SK-N-SH (cell line): Measurements from ENCODE around the gene TAC3. TPM values are rescaled to one million over a fixed set of nuclear protein-coding genes. Genes with fewer than 3 reads are reported as not detected.

Source experiments
- CTCF ChIA-PET: fragments of 300-600, 350-600 bp; formaldehyde crosslinking; extraction: SDS; loops from one replicate; lab custom pipeline; 2021; lab: Yijun Ruan, JAX
- POLR2A ChIA-PET: fragments of 350-600 bp; sonication (Branson Sonifier 250); formaldehyde crosslinking; extraction: SDS; loops from one replicate; lab custom pipeline; 2020; ENCODE audit warnings: antibody characterized with exemption, inconsistent platforms; lab: Yijun Ruan, JAX
- DNase-seq: peaks from one replicate; pipeline ENCODE4 v3.0.0; 2012
- H2AFZ ChIP-seq: fragments of 200-600 bp; sonication (generic); 2 replicates; pipeline ENCODE4 v1.8.1; 2016; ENCODE audit warnings: antibody characterized with exemption, mild to moderate bottlenecking, low read depth
- H3F3A ChIP-seq: fragments of 200-600 bp; sonication (generic); replicated peaks from 2 replicates; pipeline ENCODE3; 2016; ENCODE audit warnings: antibody characterized with exemption, mild to moderate bottlenecking; ENCODE audit not compliant: insufficient read depth
- H3K27ac ChIP-seq, 2 experiments: fragments of 200-500 bp in 1 of 2; fragments of 200-600 bp in 1 of 2; sonication (Bioruptor generic) in 1 of 2; sonication (generic), shearing (Covaris generic) in 1 of 2; 2 replicates each; pipeline versions ENCODE4 v1.5.1 to v1.6.1; 2014 to 2016; ENCODE audit warnings: low read depth in 2 of 2, inconsistent platforms in 1 of 2, low read length in 1 of 2, mild to moderate bottlenecking in 1 of 2, mixed read lengths in 1 of 2
- H3K27me3 ChIP-seq: fragments of 200-600 bp; sonication (generic), shearing (Covaris generic); 2 replicates; pipeline ENCODE4 v1.6.1; 2016; ENCODE audit warnings: mixed run types; ENCODE audit not compliant: insufficient read depth
- H3K36me3 ChIP-seq, 2 experiments: fragments of 200-500 bp in 1 of 2; fragments of 200-600 bp in 1 of 2; sonication (Bioruptor generic) in 1 of 2; sonication (generic) in 1 of 2; replicated peaks in 1 of 2; 2 replicates each; pipeline versions ENCODE3 to v1.5.1; 2014 to 2016; ENCODE audit warnings: low read length in 1 of 2, mild to moderate bottlenecking in 1 of 2; ENCODE audit not compliant: insufficient read depth in 2 of 2, control insufficient read depth in 1 of 2
- H3K4me1 ChIP-seq, 2 experiments: fragments of 200-500 bp in 1 of 2; fragments of 200-600 bp in 1 of 2; sonication (Bioruptor generic) in 1 of 2; sonication (generic), shearing (Covaris generic) in 1 of 2; 2 replicates each; pipeline versions ENCODE4 v1.5.1 to v1.6.1; 2014 to 2016; ENCODE audit warnings: low read depth in 1 of 2, low read length in 1 of 2, mixed run types in 1 of 2; ENCODE audit not compliant: insufficient read depth in 2 of 2, control insufficient read depth in 1 of 2
- H3K4me2 ChIP-seq: fragments of 200-600 bp; sonication (generic), shearing (Covaris generic); 2 replicates; pipeline ENCODE4 v1.6.1; 2017; ENCODE audit warnings: mixed run types
- H3K4me3 ChIP-seq, 2 experiments: fragments of 200-500 bp in 1 of 2; fragments of 200-600 bp in 1 of 2; sonication (Bioruptor generic) in 1 of 2; sonication (generic), shearing (Covaris generic) in 1 of 2; 2 replicates each; pipeline versions ENCODE4 v1.5.1 to v1.8.1; 2014 to 2016; ENCODE audit warnings: low read depth in 2 of 2, inconsistent platforms in 1 of 2, low read length in 1 of 2, mild to moderate bottlenecking in 1 of 2, mixed read lengths in 1 of 2, moderate library complexity in 1 of 2
- H3K79me2 ChIP-seq: fragments of 200-600 bp; sonication (generic); 2 replicates; pipeline ENCODE4 v1.8.1; 2017; ENCODE audit warnings: mild to moderate bottlenecking; ENCODE audit not compliant: insufficient read depth
- H3K9ac ChIP-seq: fragments of 200-600 bp; sonication (generic); 2 replicates; pipeline ENCODE4 v1.6.1; 2017; ENCODE audit warnings: mixed run types
- H3K9me2 ChIP-seq: fragments of 200-600 bp; sonication (generic); 2 replicates; pipeline ENCODE4 v1.6.1; 2017; ENCODE audit warnings: mixed run types
- H3K9me3 ChIP-seq: fragments of 200-600 bp; sonication (generic); 2 replicates; pipeline ENCODE4 v1.6.1; 2017; ENCODE audit warnings: mixed run types, mild to moderate bottlenecking, moderate library complexity
- H4K20me1 ChIP-seq: fragments of 200-600 bp; sonication (generic); 2 replicates; pipeline ENCODE4 v1.6.1; 2017; ENCODE audit warnings: mild to moderate bottlenecking, mixed run types; ENCODE audit not compliant: insufficient read depth
- CHD2 ChIP-seq: fragments of 150-350 bp; IDR thresholded peaks from 2 replicates; pipeline ENCODE4 v1.6.1; 2018; ENCODE audit warnings: low read length; ENCODE audit not compliant: partially characterized antibody
- FOSL2 ChIP-seq: IDR thresholded peaks from 2 replicates; pipeline ENCODE4 v1.4.0; 2012; ENCODE audit warnings: low read depth, mild to moderate bottlenecking, moderate library complexity, borderline replicate concordance
- GATA2 ChIP-seq: sonication (generic); formaldehyde crosslinking; IDR thresholded peaks from 2 replicates; pipeline ENCODE4 v1.5.0; 2020; ENCODE audit warnings: mild to moderate bottlenecking, missing genetic modification reagents
- MEF2A ChIP-seq: IDR thresholded peaks from 2 replicates; pipeline ENCODE4 v1.4.0; 2012; ENCODE audit warnings: low read depth, borderline replicate concordance
- POLR2AphosphoS5 ChIP-seq: IDR thresholded peaks from 2 replicates; pipeline ENCODE4 v1.6.1; 2012; ENCODE audit warnings: low read depth, low read length
- RAD21 ChIP-seq: IDR thresholded peaks from 2 replicates; pipeline ENCODE4 v1.6.1; 2012; ENCODE audit warnings: mild to moderate bottlenecking, low read length
- RFX5 ChIP-seq: IDR thresholded peaks from 2 replicates; pipeline ENCODE4 v1.6.1; 2012; ENCODE audit warnings: mild to moderate bottlenecking, improper control_type of control experiment, low read length
- SMC3 ChIP-seq: IDR thresholded peaks from 2 replicates; pipeline ENCODE4 v1.6.1; 2012; ENCODE audit warnings: low read depth, low read length, improper control_type of control experiment
- TCF12 ChIP-seq: IDR thresholded peaks from 2 replicates; pipeline ENCODE4 v1.4.0; 2012
- WGBS: methylation state at CpG from one replicate; pipeline ENCODE4 v1.1.6; 2017; ENCODE audit warnings: low lambda C conversion rate; 5-methylcytosine and 5-hydroxymethylcytosine counted together
- polyA plus RNA-seq, 3 experiments: library from polyadenylated mRNA; depleted of rRNA; stranded (reverse); fragments of >200 nt; gene quantifications; 2 replicates each; pipeline ENCODE4 v1.2.3, GENCODE V29; 2012
- TF ChIP-seq, protein P1 (sequence below): IDR thresholded peaks from 2 replicates; pipeline ENCODE4 v1.4.0; 2012; ENCODE audit warnings: low read depth, borderline replicate concordance

Gene TAC3
- polyA plus RNA-seq, 1 of the 3 experiments (the other 2 are of a cell fraction): not detected

DNA sequence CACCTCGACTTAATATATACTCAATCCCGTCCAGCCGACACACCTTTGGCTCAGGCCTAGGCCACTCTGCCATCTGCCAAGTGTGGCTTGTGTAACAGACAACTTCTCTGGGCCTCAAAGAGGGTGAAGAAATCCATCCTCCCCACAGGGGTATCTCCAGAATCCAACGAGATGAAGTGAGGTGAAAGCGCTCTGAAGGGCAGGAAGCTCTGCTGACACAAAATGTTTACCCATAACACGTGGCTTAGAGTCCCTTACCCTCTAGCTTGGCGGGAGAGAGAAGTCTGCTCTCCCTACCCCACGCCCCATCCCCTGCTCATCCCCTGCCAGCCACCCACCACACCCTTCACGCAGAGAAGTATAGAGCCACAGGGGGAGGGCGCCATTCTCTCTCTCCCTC, 23.0 kb downstream of the TAC3 start:
- Histone ChIP-seq H2AFZ (no peak overlapping the region), H3F3A (no peaks in the 10 kb centered on the region), H3K36me3 (peaks cover 0 to 8% of the 10 kb centered on the region in 2 experiments), H3K27me3 (no peaks in the 10 kb centered on the region), H3K9ac (no peak overlapping the region), H3K4me1 (no peaks in the 10 kb centered on the region; a peak in 1 of 4 replicates), H3K9me2 (no peaks in the 10 kb centered on the region), H3K4me3 (no peak overlapping the region), H3K9me3 (no peaks in the 10 kb centered on the region)
- CTCF ChIA-PET: interaction anchor here (1.0 to 1.8 kb wide), 4 partner anchors 13 to 240 kb away, joined by 3 to 5 read pairs (median 4); partner anchors contain the start of gene ZBTB39
- no peak for DNase-seq
- WGBS: 84% methylated on average over 10 of the region's 10 CpGs
- POLR2A ChIA-PET: no interaction called here
- TF ChIP-seq, protein P1, sequence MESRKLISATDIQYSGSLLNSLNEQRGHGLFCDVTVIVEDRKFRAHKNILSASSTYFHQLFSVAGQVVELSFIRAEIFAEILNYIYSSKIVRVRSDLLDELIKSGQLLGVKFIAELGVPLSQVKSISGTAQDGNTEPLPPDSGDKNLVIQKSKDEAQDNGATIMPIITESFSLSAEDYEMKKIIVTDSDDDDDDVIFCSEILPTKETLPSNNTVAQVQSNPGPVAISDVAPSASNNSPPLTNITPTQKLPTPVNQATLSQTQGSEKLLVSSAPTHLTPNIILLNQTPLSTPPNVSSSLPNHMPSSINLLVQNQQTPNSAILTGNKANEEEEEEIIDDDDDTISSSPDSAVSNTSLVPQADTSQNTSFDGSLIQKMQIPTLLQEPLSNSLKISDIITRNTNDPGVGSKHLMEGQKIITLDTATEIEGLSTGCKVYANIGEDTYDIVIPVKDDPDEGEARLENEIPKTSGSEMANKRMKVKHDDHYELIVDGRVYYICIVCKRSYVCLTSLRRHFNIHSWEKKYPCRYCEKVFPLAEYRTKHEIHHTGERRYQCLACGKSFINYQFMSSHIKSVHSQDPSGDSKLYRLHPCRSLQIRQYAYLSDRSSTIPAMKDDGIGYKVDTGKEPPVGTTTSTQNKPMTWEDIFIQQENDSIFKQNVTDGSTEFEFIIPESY: no peak
- no peak for TF ChIP-seq POLR2AphosphoS5
- no peak for TF ChIP-seq GATA2 (CRISPR knock-in tag)
- TF ChIP-seq SMC3: no peak
- no peak for TF ChIP-seq FOSL2
- TF ChIP-seq RAD21: no peak
- TF ChIP-seq TCF12: no peak
- TF ChIP-seq CHD2: no peak
- no peak for TF ChIP-seq MEF2A
- no peak for TF ChIP-seq RFX5
- TF ChIP-seq, all 33 proteins: peak for 0
- no peaks in the 10 kb centered on the region for H3K79me2 ChIP-seq
- no peak overlapping the region for H3K4me2 ChIP-seq
- peaks cover 7% of the 10 kb centered on the region; the same call in 1 of the 2 replicates for H4K20me1 ChIP-seq
- no peak overlapping the region for H3K27ac ChIP-seq

- H3K9me3 ChIP-seq: no peaks in the 10 kb centered on the region
- no peak overlapping the region for H3K4me3 ChIP-seq
- no peaks in the 10 kb centered on the region for H3K9me2 ChIP-seq
- H3K4me2 ChIP-seq: no peak overlapping the region
- H3K79me2 ChIP-seq: no peaks in the 10 kb centered on the region
- no peak for DNase-seq
- no peak overlapping the region for H3K9ac ChIP-seq
- peaks cover 0 to 2% of the 10 kb centered on the region in 2 experiments; a peak in 2 of 4 replicates for H3K4me1 ChIP-seq
- CTCF ChIA-PET: interaction anchor here (0.6 to 1.0 kb wide), 2 partner anchors 234 to 1913 kb away, joined by 3 read pairs; no protein-coding TSS in a partner anchor
- H4K20me1 ChIP-seq: no peaks in the 10 kb centered on the region
- 82% methylated on average over 8 of the region's 8 CpGs for WGBS
- no peak overlapping the region for H3K27ac ChIP-seq
- H3K36me3 ChIP-seq: no peaks in the 10 kb centered on the region
- no peaks in the 10 kb centered on the region for H3K27me3 ChIP-seq
- no peaks in the 10 kb centered on the region for H3F3A ChIP-seq
- POLR2A ChIA-PET: no interaction called here
- no peak for TF ChIP-seq RAD21
- no peak overlapping the region for H2AFZ ChIP-seq
These were observed 24.7 kb downstream of the TAC3 start for GRCh38 chr12:56991319-56992246.
